NCI-H1930 (cell line): Measurements from ENCODE around the gene RPL21.

Experiments used
- DNase-seq, 2 experiments: peaks; one replicate each; lab custom pipeline; 2025; lab: John Stamatoyannopoulos, UW

The RPL21 gene

DNA sequence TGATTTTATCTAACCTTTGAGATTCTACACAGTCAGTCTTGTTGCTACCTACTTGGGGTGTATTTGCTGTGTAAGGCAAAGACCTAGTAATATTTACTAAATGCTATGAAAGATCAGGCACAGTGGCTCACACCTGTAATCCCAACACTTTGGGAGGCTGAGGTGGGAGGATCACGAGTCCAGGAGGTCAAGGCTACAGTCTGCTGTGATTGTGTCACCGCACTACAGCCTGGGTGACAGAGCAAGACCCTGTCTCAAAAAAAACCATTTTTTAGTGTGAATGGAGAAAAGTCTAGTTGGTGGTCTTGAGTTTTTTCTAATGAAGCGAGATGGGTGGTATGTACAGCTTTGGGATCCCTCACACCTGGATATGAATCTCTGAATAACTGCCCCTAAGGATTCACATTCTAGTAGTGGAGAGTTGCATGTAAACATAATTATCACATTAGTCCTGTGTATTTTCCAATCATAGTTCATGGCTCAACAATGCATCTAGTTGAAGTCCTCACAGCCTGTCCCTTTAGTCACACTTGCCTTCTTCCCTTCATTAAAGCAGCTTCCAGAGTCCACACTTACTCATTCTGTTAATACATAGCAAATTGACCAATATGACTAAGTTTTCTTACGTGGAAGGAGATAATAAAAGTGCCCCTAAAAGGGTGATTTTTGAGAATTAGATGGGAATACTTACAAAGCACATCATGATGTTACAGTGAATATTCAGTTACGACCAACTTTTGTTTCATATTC is 7.5 kb downstream of the RPL21 start:
- peak; percentile 17 to 37 for DNase-seq

- DNase-seq = no peak
Measured at GRCh38 chr13:27259831-27260230, 8.5 kb downstream of the RPL21 start.

DNA sequence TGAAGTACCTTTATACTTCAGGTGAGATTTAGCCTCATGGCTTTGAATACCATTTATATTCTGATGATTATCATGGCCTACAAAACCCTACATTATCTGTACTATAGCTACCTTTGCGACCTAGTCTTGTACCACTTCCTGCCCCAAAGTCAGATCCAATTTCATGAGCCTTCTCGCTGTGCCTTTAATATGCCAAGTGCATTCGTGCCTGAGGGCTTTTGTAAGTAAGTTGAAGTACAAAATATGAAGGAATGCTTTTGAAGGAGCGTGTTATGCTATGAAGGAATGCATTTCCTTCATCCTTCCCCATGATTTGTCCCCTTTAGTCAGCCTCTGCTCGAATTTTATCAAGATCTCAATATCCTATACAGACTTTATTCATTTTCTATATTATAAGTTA is 10.0 kb downstream of the RPL21 start:
- no peak for DNase-seq

GRCh38 chr13:27263438-27263837 is 12.1 kb downstream of the RPL21 start:
- no peak for DNase-seq

- peak; percentile 23 to 35 for DNase-seq
Measured at GRCh38 chr13:27264181-27264580, 12.8 kb downstream of the RPL21 start.

GRCh38 chr13:27264648-27265047 is 13.3 kb downstream of the RPL21 start:
- no peak for DNase-seq

GRCh38 chr13:27266917-27267316 is 15.6 kb downstream of the RPL21 start:
- no peak for DNase-seq

DNA sequence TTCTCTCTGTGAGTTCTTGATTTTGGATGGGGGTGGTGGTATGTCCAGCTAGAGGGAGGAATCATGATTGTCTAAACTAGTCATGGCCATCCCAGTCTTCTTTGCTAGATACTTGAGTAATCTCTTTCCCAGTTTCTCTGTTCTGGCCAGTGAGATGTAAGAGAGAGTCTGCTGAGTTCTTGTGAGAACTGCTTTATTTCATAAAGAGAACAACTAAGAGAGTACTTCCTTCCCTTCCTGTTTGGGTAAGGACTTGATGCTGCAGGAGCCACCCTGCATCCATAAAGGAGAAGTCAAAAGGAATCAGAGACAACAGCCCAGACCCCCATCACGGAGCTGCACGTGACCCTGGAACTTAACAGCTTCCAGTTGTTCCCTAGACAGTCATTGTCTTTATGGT is 16.2 kb downstream of the RPL21 start:
- no peak for DNase-seq

GRCh38 chr13:27269114-27269665 is 17.8 kb downstream of the RPL21 start:
- no peak for DNase-seq

GRCh38 chr13:27270594-27271520 is 19.5 kb downstream of the RPL21 start, which contains the start of gene RASL11A:
Gene RASL11A, plus strand, starts transcription at chr13:27270830. Its CDS starts 115 bp downstream, at chr13:27270945.
- DNase-seq = peak; percentile 61 to 69

DNA sequence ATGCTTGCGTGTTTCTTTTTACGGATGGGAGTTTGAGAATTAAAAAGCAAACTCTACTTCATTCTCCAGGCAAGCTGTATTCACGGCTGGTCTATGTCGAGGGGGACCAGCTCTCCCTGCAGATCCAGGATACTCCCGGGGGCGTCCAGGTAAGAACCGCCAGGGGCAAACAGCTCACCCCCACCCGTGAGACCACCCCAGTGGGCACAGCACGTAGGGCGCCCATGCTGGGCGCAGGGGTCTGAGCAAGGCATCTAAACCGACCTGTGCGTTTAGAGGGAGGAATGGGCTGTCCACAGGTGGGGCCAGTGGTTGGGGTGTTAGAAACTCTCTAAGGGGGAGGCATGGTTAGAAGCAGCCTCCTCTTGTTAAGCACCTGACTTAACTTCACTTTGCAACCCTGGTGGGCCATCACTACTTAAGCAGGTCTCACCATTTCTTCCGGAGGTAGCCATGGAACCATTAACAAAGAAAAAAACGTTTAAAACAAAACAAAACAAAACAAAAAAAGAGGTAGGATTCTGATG is 20.3 kb downstream of the RPL21 start:
- DNase-seq = no peak

DNA sequence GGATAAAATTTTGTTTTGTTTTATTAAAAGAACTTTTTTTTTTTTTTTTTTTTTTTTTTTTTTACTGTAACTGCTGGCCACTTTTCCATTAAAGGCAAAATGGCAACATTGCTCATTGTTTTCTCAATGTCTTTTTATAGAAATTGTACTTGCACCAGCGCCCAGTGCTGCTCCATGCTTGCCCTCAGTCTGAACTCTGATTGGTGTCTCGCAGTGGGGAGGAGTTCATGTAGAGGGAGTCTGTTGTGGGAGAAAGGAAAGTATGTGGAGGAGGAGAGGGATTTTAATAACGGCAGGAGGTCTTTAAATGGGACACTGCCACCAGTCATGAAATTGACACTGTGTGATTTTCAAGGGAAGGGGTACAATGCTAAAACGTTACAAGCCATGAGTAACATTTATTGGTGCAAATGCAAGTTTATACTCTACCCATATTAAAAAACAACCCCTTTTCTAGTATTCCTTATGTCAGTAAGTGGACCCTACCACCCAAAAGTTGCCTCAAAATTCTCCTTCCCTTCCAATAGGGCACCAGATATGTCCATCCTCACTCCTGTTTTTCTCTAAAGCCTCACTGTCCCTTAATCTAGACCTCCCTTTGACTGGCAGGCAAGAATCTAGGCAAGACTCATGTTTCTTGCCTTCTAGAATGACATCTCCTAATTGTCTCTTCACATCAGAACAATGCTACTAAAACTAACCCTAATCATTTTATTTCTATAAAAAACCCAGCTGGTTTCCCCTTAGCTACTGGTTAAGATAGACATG is 22.5 kb downstream of the RPL21 start:
- DNase-seq = no peak

DNA sequence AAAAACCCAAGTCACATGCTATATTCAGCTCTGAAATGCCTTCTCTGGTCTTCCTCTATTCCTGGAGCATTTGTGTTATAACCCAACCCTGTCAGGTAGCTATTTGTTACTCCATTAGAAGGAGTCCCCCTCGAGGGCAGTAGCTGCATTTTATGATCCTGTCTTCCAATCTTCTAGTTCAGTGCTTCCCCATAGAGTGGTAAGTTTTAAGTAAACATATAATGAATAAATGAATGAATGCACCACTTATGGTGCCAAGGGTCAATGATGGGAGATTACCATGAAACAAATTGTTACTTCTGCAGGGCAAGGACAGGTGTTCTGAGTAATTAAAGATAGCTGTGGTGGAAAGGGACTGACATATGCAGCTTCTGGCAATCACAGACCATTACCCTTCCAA is 23.3 kb downstream of the RPL21 start:
- no peak for DNase-seq

GRCh38 chr13:27276188-27276587 is 24.8 kb downstream of the RPL21 start:
- no peak for DNase-seq

DNA sequence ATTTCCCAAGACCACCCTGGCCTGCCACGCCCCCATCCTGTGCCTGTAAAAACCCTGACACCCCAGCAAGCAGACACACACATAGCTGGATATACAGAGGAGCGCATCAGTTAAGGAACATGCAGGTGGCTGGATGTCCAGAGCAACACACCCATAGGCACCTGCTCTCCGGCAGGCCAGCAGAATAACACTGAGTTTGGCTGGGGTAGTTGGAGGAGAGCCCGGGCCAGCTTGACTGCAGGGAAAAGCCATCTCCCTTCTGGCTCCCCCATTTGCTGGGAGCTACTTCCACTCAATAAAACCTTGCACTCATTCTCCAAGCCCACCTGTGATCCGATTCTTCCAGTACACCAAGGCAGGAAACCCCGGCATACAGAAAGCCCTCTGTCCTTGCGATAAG is 28.1 kb downstream of the RPL21 start:
- no peak for DNase-seq

GRCh38 chr13:27280009-27280656 is 28.8 kb downstream of the RPL21 start:
- no peak for DNase-seq

DNA sequence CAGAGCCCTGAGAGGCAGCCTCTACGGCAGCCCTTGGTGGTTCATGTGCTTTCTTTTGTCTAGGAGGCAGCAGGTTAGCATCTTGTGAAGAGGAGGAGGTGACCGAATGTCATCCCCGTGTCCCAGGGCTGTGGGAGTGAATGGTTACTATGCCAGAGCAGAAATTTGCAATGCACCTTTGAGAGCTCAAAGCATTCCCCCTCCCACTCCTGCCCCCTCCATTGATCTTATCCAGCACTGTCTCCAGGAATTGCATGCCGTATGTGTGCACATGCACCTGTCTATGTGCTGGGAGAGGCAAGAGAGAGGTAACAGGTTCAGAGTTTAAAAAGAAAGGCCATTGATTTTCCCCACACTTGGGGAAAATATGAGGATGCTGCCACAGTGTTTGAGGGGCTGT is 29.5 kb downstream of the RPL21 start:
- DNase-seq = no peak

DNA sequence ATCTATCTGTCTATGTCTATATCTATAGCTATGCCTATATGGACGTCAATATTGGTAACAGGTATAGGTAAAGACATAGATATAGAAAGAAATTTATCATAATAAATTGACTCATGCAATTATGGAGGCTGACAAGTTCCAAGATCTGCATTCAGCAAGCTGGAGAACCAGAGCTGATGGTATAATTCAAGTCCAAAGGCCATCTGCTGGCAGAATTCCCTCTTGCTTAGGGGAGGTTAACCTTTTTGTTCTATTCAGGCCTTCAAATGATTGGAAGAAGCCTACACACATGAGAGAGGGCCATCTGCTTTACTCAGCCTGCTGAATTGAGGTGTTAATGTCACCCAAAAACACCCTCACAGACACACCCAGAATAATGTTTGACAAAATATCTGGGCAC is 30.1 kb downstream of the RPL21 start:
- DNase-seq = no peak

GRCh38 chr13:27283906-27284493 is 32.6 kb downstream of the RPL21 start:
- DNase-seq = no peak

GRCh38 chr13:27288392-27288791 is 37.0 kb downstream of the RPL21 start:
- DNase-seq = no peak
